DND-41 (cell line): Measurements from ENCODE around the gene PKD2.

ENCODE experiments used
- ATAC-seq: fragments of 200-7000 bp; cut with Tn5 transposase; 3 replicates; pipeline ENCODE4 v1.9.1; 2021; ENCODE audit warnings: low read depth; ENCODE audit not compliant: insufficient read depth
- DNase-seq: peaks from one replicate; pipeline ENCODE4 v3.0.0-alpha.2; 2020
- H2AFZ ChIP-seq: 2 replicates; pipeline ENCODE4 v1.6.0; 2012; ENCODE audit warnings: low read depth, low read length
- H3K27ac ChIP-seq: 2 replicates; pipeline ENCODE4 v1.5.1; 2012; ENCODE audit warnings: low read length, inconsistent platforms
- H3K27me3 ChIP-seq: fragments of 200-600 bp; sonication (generic); 2 replicates; pipeline ENCODE4 v1.6.0; 2012; ENCODE audit warnings: low read length, mild to moderate bottlenecking, inconsistent platforms; ENCODE audit not compliant: insufficient read depth, poor library complexity
- H3K36me3 ChIP-seq: 2 replicates; pipeline ENCODE4 v1.5.1; 2012; ENCODE audit warnings: low read length, inconsistent platforms; ENCODE audit not compliant: insufficient read depth
- H3K4me1 ChIP-seq: 2 replicates; pipeline ENCODE4 v1.5.1; 2012; ENCODE audit warnings: mild to moderate bottlenecking, low read length; ENCODE audit not compliant: insufficient read depth
- H3K4me2 ChIP-seq: 2 replicates; pipeline ENCODE4 v1.6.0; 2012; ENCODE audit warnings: mild to moderate bottlenecking, moderate library complexity, low read length, inconsistent platforms; ENCODE audit not compliant: insufficient read depth
- H3K4me3 ChIP-seq, 2 experiments: fragments of 200-600 bp in 1 of 2; shearing (Covaris generic) in 1 of 2; 2 replicates each; pipeline ENCODE4 v1.5.1; 2012 to 2016; ENCODE audit warnings: inconsistent platforms in 2 of 2, low read length in 2 of 2, mild to moderate bottlenecking in 2 of 2, low read depth in 1 of 2, moderate library complexity in 1 of 2
- H3K79me2 ChIP-seq: 2 replicates; pipeline ENCODE4 v1.6.0; 2012; ENCODE audit warnings: low read length, inconsistent platforms; ENCODE audit not compliant: insufficient read depth
- H3K9ac ChIP-seq: 2 replicates; pipeline ENCODE4 v1.6.0; 2012; ENCODE audit warnings: low read depth, mild to moderate bottlenecking, inconsistent platforms, low read length, moderate library complexity
- H3K9me3 ChIP-seq: 2 replicates; pipeline ENCODE4 v1.5.1; 2012; ENCODE audit warnings: low read length, moderate library complexity, mild to moderate bottlenecking, inconsistent platforms; ENCODE audit not compliant: insufficient read depth, severe bottlenecking
- H4K20me1 ChIP-seq: 2 replicates; pipeline ENCODE4 v1.6.0; 2012; ENCODE audit warnings: low read length; ENCODE audit not compliant: insufficient read depth
- EZH2 ChIP-seq: IDR thresholded peaks from 3 replicates; pipeline ENCODE4 v1.6.1; 2012; ENCODE audit warnings: borderline replicate concordance, low read depth, mild to moderate bottlenecking, moderate library complexity, low read length, inconsistent platforms; ENCODE audit not compliant: severe bottlenecking
- TF ChIP-seq, protein P1 (sequence below): IDR thresholded peaks from 2 replicates; pipeline ENCODE4 v1.5.1; 2012; ENCODE audit warnings: borderline replicate concordance, low read length, moderate library complexity, mild to moderate bottlenecking; ENCODE audit not compliant: poor library complexity, severe bottlenecking; ENCODE audit errors: extremely low read depth

Gene PKD2

DNA sequence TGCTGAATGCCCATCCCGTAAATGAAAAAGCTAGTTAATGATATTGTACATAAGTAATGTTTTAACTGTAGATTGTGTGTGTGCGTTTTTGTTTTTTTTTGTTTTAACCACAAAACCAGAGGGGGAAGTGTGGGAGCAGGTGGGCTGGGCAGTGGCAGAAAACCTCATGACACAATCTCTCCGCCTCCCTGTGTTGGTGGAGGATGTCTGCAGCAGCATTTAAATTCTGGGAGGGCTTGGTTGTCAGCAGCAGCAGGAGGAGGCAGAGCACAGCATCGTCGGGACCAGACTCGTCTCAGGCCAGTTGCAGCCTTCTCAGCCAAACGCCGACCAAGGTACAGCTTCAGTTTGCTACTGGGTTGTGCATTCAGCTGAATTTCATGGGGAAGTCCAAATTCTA lies 32.0 kb upstream of the PKD2 start, which contains the start of gene SPP1:
Gene SPP1 (plus strand): TSS at position 249 of the 400 bp plus-strand sequence. CDS start 1,182 bp downstream, outside the sequence.
- ATAC-seq (peak; percentile 95), DNase-seq (peak; percentile 67)
- no peaks in the 10 kb centered on the region for H4K20me1 ChIP-seq
- H3K9me3 ChIP-seq: no peaks in the 10 kb centered on the region
- H3K27ac ChIP-seq: no peak within 1 kb of the TSS
- TF ChIP-seq EZH2: peak; percentile 51
- TF ChIP-seq, protein P1, sequence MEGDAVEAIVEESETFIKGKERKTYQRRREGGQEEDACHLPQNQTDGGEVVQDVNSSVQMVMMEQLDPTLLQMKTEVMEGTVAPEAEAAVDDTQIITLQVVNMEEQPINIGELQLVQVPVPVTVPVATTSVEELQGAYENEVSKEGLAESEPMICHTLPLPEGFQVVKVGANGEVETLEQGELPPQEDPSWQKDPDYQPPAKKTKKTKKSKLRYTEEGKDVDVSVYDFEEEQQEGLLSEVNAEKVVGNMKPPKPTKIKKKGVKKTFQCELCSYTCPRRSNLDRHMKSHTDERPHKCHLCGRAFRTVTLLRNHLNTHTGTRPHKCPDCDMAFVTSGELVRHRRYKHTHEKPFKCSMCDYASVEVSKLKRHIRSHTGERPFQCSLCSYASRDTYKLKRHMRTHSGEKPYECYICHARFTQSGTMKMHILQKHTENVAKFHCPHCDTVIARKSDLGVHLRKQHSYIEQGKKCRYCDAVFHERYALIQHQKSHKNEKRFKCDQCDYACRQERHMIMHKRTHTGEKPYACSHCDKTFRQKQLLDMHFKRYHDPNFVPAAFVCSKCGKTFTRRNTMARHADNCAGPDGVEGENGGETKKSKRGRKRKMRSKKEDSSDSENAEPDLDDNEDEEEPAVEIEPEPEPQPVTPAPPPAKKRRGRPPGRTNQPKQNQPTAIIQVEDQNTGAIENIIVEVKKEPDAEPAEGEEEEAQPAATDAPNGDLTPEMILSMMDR: no peak
- peaks cover 15% of the 10 kb centered on the region for H3K4me1 ChIP-seq
- no peak within 1 kb of the TSS for H3K9ac ChIP-seq
- no peak within 1 kb of the TSS for H2AFZ ChIP-seq
- H3K79me2 ChIP-seq: no peaks in the 10 kb centered on the region
- H3K27me3 ChIP-seq: peaks cover 27% of the 10 kb centered on the region
- no peaks in the 10 kb centered on the region for H3K36me3 ChIP-seq
- peak within 1 kb of the TSS in 1 of 2 experiments; percentile 31; a peak in 1 of 4 replicates for H3K4me3 ChIP-seq
- peak within 1 kb of the TSS; percentile 58; the same call in 1 of the 2 replicates for H3K4me2 ChIP-seq

- Histone ChIP-seq H3K9me3 (no peaks in the 10 kb centered on the region), H3K27ac (no peak overlapping the region), H3K9ac (no peak overlapping the region), H2AFZ (no peak overlapping the region), H3K79me2 (no peaks in the 10 kb centered on the region), H3K4me3 (no peak overlapping the region), H3K4me1 (peaks cover 15% of the 10 kb centered on the region), H4K20me1 (no peaks in the 10 kb centered on the region), H3K4me2 (no peak overlapping the region), H3K36me3 (no peaks in the 10 kb centered on the region), H3K27me3 (peaks cover 23% of the 10 kb centered on the region)
- DNase-seq: no peak
- ATAC-seq: no peak
- TF ChIP-seq EZH2: no peak
- TF ChIP-seq, protein P1: no peak
Measured at GRCh38 chr4:87977521-87978278, 29.7 kb upstream of the PKD2 start.

- no peak overlapping the region for H3K27ac ChIP-seq
- H3K9me3 ChIP-seq: no peaks in the 10 kb centered on the region
- no peaks in the 10 kb centered on the region for H3K36me3 ChIP-seq
- H3K9ac ChIP-seq: no peak overlapping the region
- H3K4me3 ChIP-seq: no peak overlapping the region
- H4K20me1 ChIP-seq: no peaks in the 10 kb centered on the region
- H3K4me2 ChIP-seq: no peak overlapping the region
- H3K4me1 ChIP-seq: peaks cover 15% of the 10 kb centered on the region
- H2AFZ ChIP-seq: no peak overlapping the region
- peaks cover 23% of the 10 kb centered on the region for H3K27me3 ChIP-seq
- no peaks in the 10 kb centered on the region for H3K79me2 ChIP-seq
- DNase-seq: no peak
- TF ChIP-seq, protein P1: no peak
- no peak for TF ChIP-seq EZH2
- no peak for ATAC-seq
Measured at GRCh38 chr4:87978681-87979080, 28.8 kb upstream of the PKD2 start.
